HG03095 (cell line): ENCODE data around the gene GRN.
"Not testable (repeated sequence)": the region's sequence is repeated elsewhere in the genome, so short reads cannot be mapped to it uniquely, and the experiment has no call there.

ENCODE experiments used
- ATAC-seq: cut with Tn5 transposase; IDR thresholded peaks from one replicate; pipeline ENCODE4 v1.9.1; 2021; ENCODE audit warnings: moderate library complexity; ENCODE audit not compliant: unreplicated experiment

GRN gene

GRCh38 chr17:44321246-44322120 lies 23.6 kb upstream of the GRN start:
- no peak for ATAC-seq

DNA sequence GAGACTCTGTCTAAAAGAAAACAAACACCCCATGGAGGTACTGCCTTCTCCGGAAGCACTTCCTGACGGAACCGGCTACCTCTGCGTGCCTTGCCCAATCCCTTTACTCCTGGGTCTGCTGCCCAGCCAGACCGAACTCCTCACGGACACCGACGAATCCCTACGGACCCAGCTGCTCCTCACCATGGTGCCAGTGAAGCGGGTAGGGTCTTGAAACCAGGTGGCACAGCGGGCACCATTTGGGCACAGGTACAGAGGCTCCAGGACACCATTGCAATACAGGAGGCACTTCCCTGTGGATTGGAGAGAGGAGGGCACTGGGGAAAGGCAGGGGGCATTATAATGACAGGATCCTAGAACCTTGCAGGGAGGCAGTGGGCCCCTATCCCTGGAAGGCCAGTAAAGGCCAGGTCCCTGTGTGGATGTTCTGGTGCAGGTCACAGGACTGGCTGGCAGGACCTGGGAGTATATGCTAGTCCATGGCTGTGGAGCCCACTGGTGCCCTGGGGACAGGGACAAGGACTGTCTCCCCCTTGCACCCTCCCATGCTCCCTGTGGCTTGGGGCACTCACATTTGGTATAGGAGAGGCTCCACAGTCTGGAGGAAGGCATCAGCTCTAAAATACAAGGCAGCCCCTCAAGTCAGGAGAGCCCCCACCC lies 22.7 kb upstream of the GRN start:
- no peak for ATAC-seq

- ATAC-seq, result no peak
Observed at GRCh38 chr17:44323359-44324091, 21.6 kb upstream of the GRN start.

GRCh38 chr17:44324092-44324570 lies 21.0 kb upstream of the GRN start:
- ATAC-seq, result no peak

DNA sequence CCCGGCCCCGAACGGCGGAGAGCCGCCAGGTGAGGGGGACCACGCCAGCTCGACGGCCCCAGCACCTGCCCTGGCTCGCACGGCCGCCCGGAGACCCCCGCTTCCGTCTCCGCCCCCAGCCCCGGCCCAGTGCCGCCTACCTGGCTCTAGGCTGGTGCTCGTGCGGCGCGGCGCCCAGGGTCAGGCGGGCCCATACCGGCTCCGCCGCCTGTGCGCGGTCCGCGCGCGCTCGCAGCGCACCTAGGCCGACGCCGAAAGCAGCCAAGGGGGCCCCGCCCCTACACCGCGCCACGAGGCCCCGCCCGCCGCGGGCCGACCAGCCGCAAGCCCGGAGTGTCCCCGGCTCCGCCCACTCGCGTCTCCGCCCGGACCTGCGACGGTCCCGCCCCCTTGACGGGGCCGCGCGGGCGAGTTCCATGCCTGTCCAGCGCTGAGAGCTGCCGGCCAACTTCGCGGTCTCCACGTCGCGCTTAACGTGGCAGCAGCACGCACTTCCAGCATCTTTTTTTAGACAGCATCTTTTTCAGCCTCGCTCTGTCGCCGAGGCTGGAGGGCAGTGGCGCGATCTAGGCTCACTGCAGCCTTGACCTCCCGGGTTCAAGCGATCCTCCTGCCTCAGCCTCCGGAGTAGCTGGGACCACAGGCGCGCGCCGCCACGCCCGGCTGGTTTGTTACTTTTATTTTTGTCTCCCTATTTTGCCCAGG lies 20.4 kb upstream of the GRN start, which contains the start of gene SLC25A39:
Gene SLC25A39, minus strand, starts transcription at position 253 of the 705 bp plus-strand sequence. CDS start 1,261 bp downstream, outside the sequence.
- ATAC-seq, result peak; percentile 40

GRCh38 chr17:44326861-44327444 lies 18.1 kb upstream of the GRN start:
- peak; percentile 43 for ATAC-seq

GRCh38 chr17:44327715-44328449 lies 17.2 kb upstream of the GRN start:
- ATAC-seq, result no peak

DNA sequence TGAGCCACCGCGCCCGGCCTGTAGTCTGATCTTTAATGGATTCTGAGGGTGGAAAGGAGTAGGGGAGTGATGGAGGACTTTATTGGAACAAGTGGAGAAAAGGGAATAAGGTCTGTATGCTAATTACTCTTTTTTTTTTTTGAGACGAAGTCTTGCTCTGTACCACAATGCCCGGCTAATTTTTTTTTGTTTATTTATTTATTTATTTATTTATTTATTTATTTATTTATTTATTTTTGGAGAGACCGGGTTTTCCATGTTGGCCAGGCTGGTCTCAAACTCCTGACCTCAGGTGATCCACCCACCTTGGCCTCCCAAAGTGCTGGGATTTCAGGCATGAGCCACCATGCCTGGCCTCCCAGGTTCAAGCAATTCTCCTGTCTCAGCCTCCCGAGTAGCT lies 15.6 kb upstream of the GRN start:
- ATAC-seq, result not testable (repeated sequence)

- not testable (repeated sequence) for ATAC-seq
Observed at GRCh38 chr17:44330263-44330662, 14.8 kb upstream of the GRN start.

DNA sequence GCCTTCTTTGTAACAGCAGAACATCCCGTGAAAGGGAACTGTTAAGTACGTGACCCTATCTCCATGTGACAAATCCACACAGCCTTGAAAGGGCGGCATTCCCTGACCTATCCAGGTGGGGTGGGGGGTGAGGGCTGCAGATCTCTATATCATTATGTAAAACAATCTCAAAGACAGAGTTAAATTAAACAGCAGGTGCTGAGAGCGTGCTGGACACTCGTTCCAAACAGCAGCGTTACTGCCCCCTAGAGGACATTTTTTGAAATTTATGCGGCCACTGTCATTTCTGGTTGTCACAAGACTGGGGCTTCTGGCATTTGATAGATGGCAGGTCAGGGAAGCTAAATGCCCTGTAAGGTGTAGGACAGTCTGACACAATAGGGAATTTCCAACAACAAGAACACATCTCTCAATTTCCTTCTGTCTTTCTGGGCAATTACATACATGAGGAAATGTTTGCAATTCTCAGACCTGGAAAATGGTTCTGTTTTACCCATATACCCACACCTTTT lies 13.8 kb upstream of the GRN start:
- no peak for ATAC-seq

- no peak for ATAC-seq
Observed at GRCh38 chr17:44333371-44333770, 11.7 kb upstream of the GRN start.

DNA sequence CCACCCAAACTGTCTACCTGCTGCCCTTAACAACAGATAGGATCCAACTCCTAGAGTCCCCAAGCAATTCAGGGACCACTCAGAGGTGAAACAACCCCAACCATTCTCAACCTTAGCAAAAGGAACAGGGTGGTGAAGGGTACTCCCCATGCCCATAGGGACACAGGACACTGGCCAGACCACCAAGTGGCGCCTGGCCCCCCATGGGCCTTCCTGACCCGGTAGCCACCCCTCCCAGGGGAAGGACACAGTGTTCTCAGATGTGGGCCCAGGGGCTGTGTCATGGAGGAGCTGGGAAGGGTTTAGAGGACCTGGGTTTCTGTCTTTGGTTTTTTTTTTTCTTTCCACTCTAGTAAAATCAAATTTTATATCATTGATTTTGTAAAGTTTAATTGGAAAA lies 10.8 kb upstream of the GRN start:
- ATAC-seq, result no peak

DNA sequence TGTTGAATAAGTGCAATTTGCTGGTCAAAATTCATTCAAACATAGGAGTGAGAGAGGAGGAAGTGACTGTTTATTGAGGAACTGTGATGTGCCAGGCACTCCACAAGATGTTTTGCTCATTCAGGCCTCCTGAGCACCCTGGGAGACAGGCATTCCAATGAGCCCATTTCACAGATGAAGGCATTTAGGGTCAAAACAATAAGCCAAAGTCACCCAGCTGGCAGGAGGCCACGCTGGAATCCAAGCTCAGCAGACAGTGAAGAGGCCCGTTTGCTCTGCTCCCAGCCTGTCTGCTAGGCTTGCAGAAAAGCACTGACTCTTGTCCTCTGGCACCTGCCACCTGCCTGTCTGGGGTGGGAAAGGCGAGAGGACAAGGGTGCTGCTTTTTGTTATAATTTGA lies 10.4 kb upstream of the GRN start:
- ATAC-seq, result no peak

- no peak for ATAC-seq
Observed at GRCh38 chr17:44335564-44335963, 9.5 kb upstream of the GRN start.

DNA sequence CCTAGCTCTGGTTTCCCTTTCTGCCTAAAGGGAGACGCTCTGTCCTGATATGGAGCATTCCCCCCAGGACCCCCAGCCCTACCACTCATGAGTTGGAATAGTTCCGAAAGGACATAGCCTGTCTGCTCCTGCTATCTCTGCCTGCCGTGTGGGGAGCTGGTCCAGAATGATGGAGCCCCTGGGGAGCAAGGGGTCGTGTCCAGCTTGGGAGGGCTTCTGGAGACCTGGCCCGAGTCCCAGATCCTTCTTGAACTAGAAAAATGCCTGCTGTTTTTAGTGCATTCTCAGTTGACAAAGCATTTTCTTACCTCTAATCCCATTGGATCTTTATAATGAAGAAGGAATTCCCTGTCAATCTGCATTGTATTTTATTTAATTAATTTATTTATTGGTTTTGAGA lies 9.1 kb upstream of the GRN start:
- no peak for ATAC-seq

DNA sequence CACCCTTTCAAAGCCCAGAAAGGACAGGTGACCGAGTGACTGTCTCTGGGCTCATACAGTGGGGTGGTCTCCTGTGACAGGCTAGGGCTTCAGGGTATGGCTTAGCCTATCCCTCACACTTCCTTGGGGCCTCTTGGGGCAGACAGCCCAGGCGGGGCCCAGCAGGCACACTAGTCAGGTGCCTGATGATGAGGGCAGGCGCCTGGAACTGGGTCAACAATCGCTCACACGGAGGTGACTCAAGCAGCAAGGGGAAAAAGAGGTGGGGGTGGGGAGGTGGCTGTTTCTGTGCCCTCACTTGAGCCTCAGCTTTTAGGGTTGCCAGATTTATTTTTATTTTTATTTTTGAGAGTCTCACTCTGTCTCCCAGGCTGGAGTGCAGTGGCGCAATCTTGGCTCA lies 6.4 kb upstream of the GRN start:
- no peak for ATAC-seq

DNA sequence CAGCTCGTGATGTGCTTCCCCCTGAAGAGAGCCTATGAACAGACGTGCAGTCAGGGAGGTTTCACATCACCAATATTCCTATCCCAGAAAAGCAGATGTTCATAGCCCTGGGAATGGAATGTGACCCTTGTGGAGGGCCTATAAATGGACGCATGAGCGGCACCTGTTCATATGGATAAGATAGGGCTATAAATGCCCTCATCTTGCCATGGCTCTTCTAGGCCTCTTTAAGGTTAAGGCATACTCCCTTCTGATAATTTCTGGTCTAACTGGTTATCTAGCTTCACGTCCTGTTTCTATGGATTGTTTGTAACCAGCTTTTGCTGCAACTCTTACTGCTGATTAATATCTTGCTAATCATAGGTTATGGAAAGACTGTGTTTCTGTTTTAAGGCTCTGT lies 4.5 kb upstream of the GRN start:
- ATAC-seq, result not testable (repeated sequence)

DNA sequence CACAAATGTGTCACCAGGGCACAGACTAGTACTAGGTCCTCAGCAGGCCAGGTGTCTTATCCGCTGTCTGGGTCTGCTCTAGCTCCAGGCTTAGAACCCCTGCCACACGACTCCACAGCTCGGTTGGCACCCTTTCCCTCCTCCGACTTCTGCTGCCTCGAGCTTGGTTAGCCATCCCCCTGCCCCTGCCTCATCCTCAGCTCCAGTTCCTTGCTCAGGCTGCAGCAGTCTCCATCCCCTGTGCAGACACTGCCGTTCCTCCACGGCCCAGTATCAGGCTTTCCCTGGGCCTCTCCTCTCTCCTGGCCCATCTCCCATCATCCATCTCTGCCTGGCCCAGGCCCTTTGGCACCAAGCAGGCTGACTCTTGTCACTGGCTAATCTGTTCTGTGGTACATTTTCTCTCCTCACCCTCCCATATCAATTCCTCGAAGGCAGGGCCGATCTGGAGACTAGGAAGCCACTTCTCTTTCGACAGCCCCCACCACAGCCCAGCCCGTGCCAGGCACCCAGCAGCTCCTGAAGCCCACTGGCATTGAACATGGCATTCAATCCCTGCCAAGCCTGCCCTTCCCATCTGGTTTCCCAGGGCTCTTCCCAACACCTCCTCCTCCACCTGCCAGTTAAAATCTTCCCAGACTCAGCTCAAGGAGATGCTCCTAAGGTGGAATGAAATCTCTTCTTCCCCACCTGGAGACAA lies 1.4 kb upstream of the GRN start:
- ATAC-seq, result no peak

DNA sequence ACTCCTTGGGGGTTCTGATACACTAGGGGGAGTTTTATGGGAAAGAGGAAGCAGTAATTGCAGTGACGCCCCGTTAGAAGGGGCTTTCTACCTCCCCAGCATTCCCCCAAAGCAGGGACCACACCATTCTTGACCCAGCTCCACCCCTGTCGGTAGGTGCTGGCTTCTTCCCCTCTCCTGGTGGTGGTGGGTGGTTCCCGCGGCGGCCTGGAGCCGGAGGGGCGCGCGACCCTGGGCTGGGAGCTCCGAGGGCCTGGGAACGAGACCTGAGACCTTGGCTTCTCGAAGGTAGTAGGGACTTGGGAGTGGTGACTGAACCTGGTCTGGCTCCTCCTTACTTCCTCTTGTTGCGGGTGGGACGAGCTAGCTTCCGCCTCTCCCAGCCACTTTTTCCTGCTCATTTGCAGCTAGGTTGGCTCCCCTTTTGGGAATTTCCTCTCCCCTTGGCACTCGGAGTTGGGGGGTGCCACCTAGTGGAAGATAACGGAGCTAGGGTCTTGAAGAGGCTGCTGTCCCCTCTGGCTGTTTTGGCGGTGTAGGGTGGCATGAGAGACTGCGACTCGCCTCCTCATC lies 438 bp downstream of the GRN start:
- ATAC-seq, result peak; percentile 1
